HG03520 (cell line): ENCODE measurements around the gene YWHAQ.

Source experiments
- ATAC-seq: cut with Tn5 transposase; IDR thresholded peaks from one replicate; pipeline ENCODE4 v1.9.1; 2021; ENCODE audit warnings: mild to moderate bottlenecking, moderate library complexity; ENCODE audit not compliant: unreplicated experiment

YWHAQ gene

GRCh38 chr2:9630736-9631552, at the start of gene YWHAQ:
YWHAQ (minus strand) TSS chr2:9630997; CDS start chr2:9630452, 545 bp downstream.
- peak; percentile 85 for ATAC-seq

GRCh38 chr2:9680082-9680481, 49.3 kb upstream of the YWHAQ start:
- no peak for ATAC-seq

GRCh38 chr2:9679218-9679617, 48.4 kb upstream of the YWHAQ start:
- no peak for ATAC-seq

- no peak for ATAC-seq
Measured at GRCh38 chr2:9678544-9678943, 47.7 kb upstream of the YWHAQ start.

- ATAC-seq: no peak
Measured at GRCh38 chr2:9675415-9676351, 44.9 kb upstream of the YWHAQ start.

GRCh38 chr2:9674891-9675414, 44.2 kb upstream of the YWHAQ start:
- no peak for ATAC-seq

GRCh38 chr2:9673914-9674481, 43.2 kb upstream of the YWHAQ start:
- no peak for ATAC-seq

- ATAC-seq: no peak
Measured at GRCh38 chr2:9668687-9669345, 38.0 kb upstream of the YWHAQ start.

- ATAC-seq: no peak
Measured at GRCh38 chr2:9667826-9668225, 37.0 kb upstream of the YWHAQ start.

- no peak for ATAC-seq
Measured at GRCh38 chr2:9666306-9666705, 35.5 kb upstream of the YWHAQ start.

GRCh38 chr2:9665898-9666297, 35.1 kb upstream of the YWHAQ start:
- no peak for ATAC-seq

GRCh38 chr2:9664365-9664764, 33.6 kb upstream of the YWHAQ start:
- no peak for ATAC-seq

GRCh38 chr2:9663008-9663879, 32.4 kb upstream of the YWHAQ start:
- ATAC-seq: peak; percentile 80

GRCh38 chr2:9661261-9661660, 30.5 kb upstream of the YWHAQ start:
- ATAC-seq: no peak

- no peak for ATAC-seq
Measured at GRCh38 chr2:9660781-9661180, 30.0 kb upstream of the YWHAQ start.

- no peak for ATAC-seq
Measured at GRCh38 chr2:9660154-9660553, 29.4 kb upstream of the YWHAQ start.

- ATAC-seq: no peak
Measured at GRCh38 chr2:9658972-9659371, 28.2 kb upstream of the YWHAQ start.

- no peak for ATAC-seq
Measured at GRCh38 chr2:9657731-9658130, 26.9 kb upstream of the YWHAQ start.

- ATAC-seq: no peak
Measured at GRCh38 chr2:9657083-9657482, 26.3 kb upstream of the YWHAQ start.

GRCh38 chr2:9656270-9656766, 25.5 kb upstream of the YWHAQ start:
- peak; percentile 85 for ATAC-seq
